Naive thymus-derived CD4-positive, alpha-beta T cell (primary cell): ENCODE measurements around the gene COBLL1. TPM values are rescaled to one million over a fixed set of nuclear protein-coding genes. Genes with fewer than 3 reads are reported as not detected.

Experiments used
- ATAC-seq: fragments of 150-1000 bp; cut with Tn5 transposase; 2 replicates; pipeline ENCODE4 v1.10.0; 2021; ENCODE audit warnings: mild to moderate bottlenecking, moderate library complexity
- CTCF ChIA-PET: fragments of 350-600 bp; sonication (Branson Sonifier 250); formaldehyde crosslinking; loops from one replicate; lab custom pipeline; 2021; ENCODE audit warnings: antibody characterized with exemption; lab: Charles Lee
- POLR2A ChIA-PET: fragments of 350-600 bp; sonication (Branson Sonifier 250); formaldehyde crosslinking; loops from one replicate; lab custom pipeline; 2021; ENCODE audit warnings: antibody characterized with exemption, inconsistent platforms; lab: Charles Lee
- DNase-seq, 9 donors: peaks; one replicate each; pipeline versions ENCODE4 v3.0.0 to v3.0.0-alpha.2; 2020 to 2022; ENCODE audit warnings: mixed read lengths in 1 of 9
- H3K27ac ChIP-seq: one replicate; pipeline ENCODE4 v1.7.0; 2013; ENCODE audit warnings: mild to moderate bottlenecking, low read depth, low read length, moderate library complexity
- H3K27me3 ChIP-seq, 2 donors: one replicate each; pipeline ENCODE4 v1.7.0; 2013; ENCODE audit warnings: low read length in 2 of 2, mild to moderate bottlenecking in 2 of 2, moderate library complexity in 2 of 2; ENCODE audit not compliant: control insufficient read depth in 2 of 2, insufficient read depth in 2 of 2
- H3K36me3 ChIP-seq, 3 experiments: 1 replicate in 2 of 3; 2 replicates in 1 of 3; pipeline ENCODE4 v1.7.0; 2013; ENCODE audit warnings: low read length in 3 of 3, mild to moderate bottlenecking in 3 of 3, moderate library complexity in 1 of 3; ENCODE audit not compliant: insufficient read depth in 3 of 3, control insufficient read depth in 2 of 3
- H3K4me1 ChIP-seq, 2 donors: one replicate each; pipeline ENCODE4 v1.7.0; 2013; ENCODE audit warnings: low read length in 2 of 2, mild to moderate bottlenecking in 2 of 2, moderate library complexity in 1 of 2; ENCODE audit not compliant: control insufficient read depth in 2 of 2, insufficient read depth in 2 of 2
- H3K4me3 ChIP-seq: 2 replicates; pipeline ENCODE4 v1.7.0; 2013; ENCODE audit warnings: mild to moderate bottlenecking, low read length
- H3K9me3 ChIP-seq, 3 experiments: 1 replicate in 2 of 3; 2 replicates in 1 of 3; pipeline ENCODE4 v1.7.0; 2013; ENCODE audit warnings: low read length in 3 of 3; ENCODE audit not compliant: control insufficient read depth in 2 of 3
- H3K27ac Mint-ChIP-seq, 9 donors: one replicate each; pipeline ENCODE4 v1.8.0; 2020 to 2022; ENCODE audit warnings: mixed read lengths in 9 of 9, mild to moderate bottlenecking in 8 of 9, moderate library complexity in 5 of 9, inconsistent platforms in 2 of 9
- H3K27me3 Mint-ChIP-seq, 5 donors: one replicate each; pipeline ENCODE4 v1.8.0; 2021 to 2022; ENCODE audit warnings: mixed read lengths in 5 of 5, mild to moderate bottlenecking in 1 of 5
- H3K36me3 Mint-ChIP-seq, 5 donors: one replicate each; pipeline ENCODE4 v1.8.0; 2020 to 2022; ENCODE audit warnings: mixed read lengths in 5 of 5, mild to moderate bottlenecking in 3 of 5, inconsistent platforms in 1 of 5
- H3K4me1 Mint-ChIP-seq, 7 donors: one replicate each; pipeline ENCODE4 v1.8.0; 2020 to 2022; ENCODE audit warnings: mixed read lengths in 7 of 7, mild to moderate bottlenecking in 3 of 7, inconsistent platforms in 1 of 7
- H3K4me3 Mint-ChIP-seq, 10 donors: one replicate each; pipeline ENCODE4 v1.8.0; 2020 to 2022; ENCODE audit warnings: mild to moderate bottlenecking in 10 of 10, mixed read lengths in 10 of 10, moderate library complexity in 6 of 10, inconsistent platforms in 2 of 10
- H3K9me3 Mint-ChIP-seq, 11 donors: one replicate each; pipeline ENCODE4 v1.8.0; 2020 to 2022; ENCODE audit warnings: mixed read lengths in 11 of 11, mild to moderate bottlenecking in 4 of 11, inconsistent platforms in 1 of 11, moderate library complexity in 1 of 11
- intact Hi-C, 2 donors: fragments of 100-400 bp; cut with micrococcal nuclease; formaldehyde crosslinking; loops; one replicate each; pipeline ENCODE4 v1.15.1; 2023
- polyA plus RNA-seq, 2 donors: library from polyadenylated mRNA; unstranded; fragments of 300-500 nt; fragmentation: Illumina TruSeq; gene quantifications; one replicate each; pipeline ENCODE4 v1.2.3, GENCODE V29; 2021
- total RNA-seq, 6 experiments: library from RNA in 5 of 6; stranded (reverse) in 5 of 6; gene quantifications; 1 replicate in 5 of 6; 2 replicates in 1 of 6; pipeline ENCODE4 v1.2.3 and lab custom pipeline; 2021 to 2026

Gene COBLL1
- total and polyA plus RNA-seq, 7 experiments from 2014 or later = 0.22 to 8.0 (median 0.57) TPM; not detected in 2

DNA sequence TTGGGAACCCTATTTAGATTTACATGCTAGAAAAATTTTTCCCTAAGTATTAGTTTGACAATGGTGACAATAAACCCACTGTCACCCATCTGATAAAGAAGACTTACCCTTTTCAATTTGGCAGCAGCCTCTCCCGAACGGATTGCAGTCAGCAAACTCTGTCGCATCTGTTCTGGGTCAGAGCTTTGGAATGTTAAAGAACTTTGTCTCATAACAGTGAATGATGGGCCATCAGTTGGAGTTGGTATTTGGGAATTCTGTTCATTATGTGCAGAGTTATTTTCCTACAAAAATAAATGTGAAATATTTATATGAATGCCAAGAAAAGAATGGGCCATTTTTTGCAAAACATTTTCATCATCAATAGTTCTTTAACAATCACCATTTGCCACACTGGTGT is 149.5 kb downstream of the COBLL1 start:
- intact Hi-C loops = no loop called here
- Histone ChIP-seq H3K27me3 (no peaks in the 10 kb centered on the region), H3K4me1 (no peaks in the 10 kb centered on the region), H3K4me3 (no peak overlapping the region), H3K9me3 (no peaks in the 10 kb centered on the region), H3K27ac (no peak overlapping the region), H3K36me3 (no peaks in the 10 kb centered on the region)
- peaks cover 0 to 4% (median 0%) of the 10 kb centered on the region in 11 donors for H3K9me3 Mint-ChIP-seq
- ATAC-seq (no peak), DNase-seq (no peak)
- no peak overlapping the region for H3K27ac Mint-ChIP-seq
- no peaks in the 10 kb centered on the region for H3K4me1 Mint-ChIP-seq
- CTCF ChIA-PET = no interaction called here
- POLR2A ChIA-PET = no interaction called here
- no peaks in the 10 kb centered on the region for H3K27me3 Mint-ChIP-seq
- no peak overlapping the region for H3K4me3 Mint-ChIP-seq
- no peaks in the 10 kb centered on the region for H3K36me3 Mint-ChIP-seq

DNA sequence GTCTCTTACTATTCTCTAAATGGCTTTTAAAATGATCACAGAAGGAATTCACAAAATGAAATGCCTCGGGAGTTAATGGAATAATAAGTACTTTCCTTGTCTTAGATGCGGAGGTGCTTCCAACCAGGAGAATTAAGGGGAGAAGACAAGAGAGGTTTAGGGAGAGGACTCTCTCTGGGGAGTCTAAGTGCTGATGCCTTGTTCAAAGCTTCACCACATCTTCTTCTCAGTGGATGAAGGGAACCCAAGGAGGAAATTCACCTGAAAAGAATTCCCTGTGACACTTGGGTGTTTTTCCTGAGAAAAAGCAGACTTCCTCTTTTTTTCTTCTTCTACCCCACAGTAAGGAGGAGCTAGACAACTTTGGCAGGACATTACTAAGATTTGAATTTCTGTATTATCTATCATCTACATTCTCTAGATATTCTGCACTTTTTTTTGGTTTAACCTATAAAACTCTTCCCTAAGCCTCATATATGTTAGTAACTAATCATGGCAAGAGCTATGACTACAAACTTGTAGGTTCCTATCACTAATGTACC is 150.2 kb downstream of the COBLL1 start:
- Histone ChIP-seq H3K27ac (no peak overlapping the region), H3K4me1 (no peaks in the 10 kb centered on the region), H3K4me3 (no peak overlapping the region), H3K27me3 (no peaks in the 10 kb centered on the region), H3K36me3 (no peaks in the 10 kb centered on the region), H3K9me3 (no peaks in the 10 kb centered on the region)
- ChIA-PET CTCF (no interaction called here), POLR2A (no interaction called here)
- intact Hi-C loops = no loop called here
- H3K27ac Mint-ChIP-seq = no peak overlapping the region
- DNase-seq (no peak), ATAC-seq (no peak)
- no peak overlapping the region for H3K4me3 Mint-ChIP-seq
- H3K4me1 Mint-ChIP-seq = no peaks in the 10 kb centered on the region
- no peaks in the 10 kb centered on the region for H3K27me3 Mint-ChIP-seq
- no peaks in the 10 kb centered on the region for H3K36me3 Mint-ChIP-seq
- peaks cover 0 to 4% (median 0%) of the 10 kb centered on the region in 11 donors for H3K9me3 Mint-ChIP-seq

DNA sequence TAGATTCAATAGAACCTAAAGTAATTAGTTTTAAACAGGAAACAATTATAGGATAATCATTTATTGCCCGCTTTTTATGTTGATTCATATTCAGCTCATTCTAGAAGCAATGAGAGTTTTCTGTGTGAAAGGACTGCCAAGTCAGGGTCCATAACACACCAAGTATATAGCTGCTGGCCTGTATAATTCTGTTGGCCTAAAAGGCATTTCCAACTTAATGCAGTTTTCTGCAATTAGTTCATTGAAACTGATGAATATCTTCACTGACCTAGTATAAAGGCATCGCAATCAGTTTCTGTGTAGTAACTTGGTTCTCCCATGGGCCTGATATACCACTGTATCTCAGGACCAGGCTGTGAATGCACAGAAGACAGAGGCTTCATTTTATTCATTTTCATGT is 151.3 kb downstream of the COBLL1 start:
- Mint-ChIP-seq H3K27ac (no peak overlapping the region), H3K36me3 (no peaks in the 10 kb centered on the region), H3K9me3 (peaks cover 0 to 4% (median 0%) of the 10 kb centered on the region in 11 donors), H3K4me3 (no peak overlapping the region), H3K27me3 (no peaks in the 10 kb centered on the region), H3K4me1 (no peaks in the 10 kb centered on the region)
- Histone ChIP-seq H3K4me1 (no peaks in the 10 kb centered on the region), H3K27ac (no peak overlapping the region), H3K36me3 (no peaks in the 10 kb centered on the region), H3K9me3 (no peaks in the 10 kb centered on the region), H3K4me3 (no peak overlapping the region), H3K27me3 (no peaks in the 10 kb centered on the region)
- ChIA-PET CTCF (no interaction called here), POLR2A (no interaction called here)
- intact Hi-C loops = no loop called here
- DNase-seq = no peak
- ATAC-seq = no peak

DNA sequence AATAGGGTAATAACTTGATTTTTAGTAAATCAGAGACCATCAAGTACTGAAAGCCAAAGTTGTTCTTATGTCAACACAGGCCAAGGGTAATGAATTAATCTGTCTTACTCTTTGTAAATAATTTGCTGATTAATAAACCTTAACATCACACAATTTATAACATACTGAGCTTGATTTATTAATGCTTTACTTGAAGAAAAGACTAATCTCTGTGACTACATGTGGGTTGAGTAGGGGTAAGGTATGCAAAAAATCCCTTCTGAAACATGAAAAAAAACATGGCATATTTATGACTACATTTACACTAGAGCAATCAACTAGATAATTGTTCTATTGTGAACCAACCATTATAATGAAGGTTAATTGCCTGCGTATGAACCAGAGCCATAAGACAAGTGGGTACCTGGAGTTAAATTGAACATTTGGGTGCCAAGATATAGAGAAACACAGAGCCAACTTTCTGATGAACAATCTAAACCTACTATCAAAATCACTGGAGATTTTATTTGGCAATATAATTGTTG is 152.7 kb downstream of the COBLL1 start:
- DNase-seq (no peak), ATAC-seq (no peak)
- H3K9me3 Mint-ChIP-seq = peaks cover 0 to 4% (median 0%) of the 10 kb centered on the region in 11 donors
- H3K9me3 ChIP-seq = no peaks in the 10 kb centered on the region
- ChIA-PET CTCF (no interaction called here), POLR2A (no interaction called here)
- H3K4me1 Mint-ChIP-seq = no peaks in the 10 kb centered on the region
- H3K4me1 ChIP-seq = no peaks in the 10 kb centered on the region
- no peak overlapping the region for H3K4me3 ChIP-seq
- no peaks in the 10 kb centered on the region for H3K36me3 Mint-ChIP-seq
- no peak overlapping the region for H3K4me3 Mint-ChIP-seq
- H3K27ac Mint-ChIP-seq = no peak overlapping the region
- H3K27me3 ChIP-seq = no peaks in the 10 kb centered on the region
- H3K27me3 Mint-ChIP-seq = no peaks in the 10 kb centered on the region
- H3K27ac ChIP-seq = no peak overlapping the region
- no peaks in the 10 kb centered on the region for H3K36me3 ChIP-seq
- intact Hi-C loops = no loop called here

DNA sequence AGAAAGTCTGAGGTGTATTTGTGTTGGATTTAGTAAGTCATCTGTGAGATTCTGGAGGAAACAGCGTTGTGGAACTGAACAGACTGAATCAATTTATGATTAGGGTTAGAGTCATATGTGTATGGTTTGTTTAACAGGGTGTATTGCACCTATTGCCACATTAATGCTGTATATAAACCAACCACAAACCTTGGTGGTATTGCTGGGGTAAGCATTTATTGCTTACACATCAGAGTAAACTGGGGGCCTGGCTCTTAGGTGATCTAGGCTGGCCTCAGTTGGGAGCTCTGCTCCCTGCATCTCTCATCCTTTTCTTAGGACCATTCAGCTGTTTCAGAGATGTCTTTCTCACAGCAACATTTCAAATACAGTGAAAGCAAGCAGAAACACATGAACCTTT is 160.6 kb downstream of the COBLL1 start:
- Mint-ChIP-seq H3K4me1 (no peaks in the 10 kb centered on the region), H3K9me3 (peaks cover 0 to 13% (median 3%) of the 10 kb centered on the region in 11 donors), H3K27me3 (no peaks in the 10 kb centered on the region), H3K27ac (no peak overlapping the region), H3K36me3 (no peaks in the 10 kb centered on the region), H3K4me3 (no peak overlapping the region)
- no peaks in the 10 kb centered on the region for H3K4me1 ChIP-seq
- DNase-seq (no peak), ATAC-seq (no peak)
- no peaks in the 10 kb centered on the region for H3K36me3 ChIP-seq
- H3K27ac ChIP-seq = no peak overlapping the region
- ChIA-PET CTCF (no interaction called here), POLR2A (no interaction called here)
- no peaks in the 10 kb centered on the region for H3K27me3 ChIP-seq
- no peak overlapping the region for H3K4me3 ChIP-seq
- intact Hi-C loops = no loop called here
- H3K9me3 ChIP-seq = no peaks in the 10 kb centered on the region

DNA sequence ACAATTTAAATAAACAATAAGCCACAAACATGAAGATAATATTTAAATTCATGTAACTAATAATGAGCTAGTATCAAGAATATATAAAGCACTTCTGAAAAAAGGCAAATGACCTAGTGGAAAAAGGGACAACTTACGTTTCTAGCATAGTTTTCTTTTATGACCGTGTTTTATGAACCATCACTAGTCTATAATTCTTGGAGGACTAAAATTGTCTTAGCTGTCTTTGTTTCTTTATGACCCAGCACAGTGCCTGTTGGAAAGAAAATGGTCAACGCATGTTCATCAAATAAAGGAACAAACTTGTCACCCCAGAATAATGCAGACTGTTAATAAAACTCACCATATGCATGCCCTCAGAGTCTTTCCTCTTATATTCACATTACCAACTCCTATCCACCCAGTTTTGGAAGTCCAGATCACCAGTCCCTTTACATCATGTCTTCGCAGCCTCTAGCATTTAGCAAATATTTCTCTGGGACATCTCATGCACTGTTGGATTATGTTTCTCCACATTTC is 162.9 kb downstream of the COBLL1 start:
- H3K27ac Mint-ChIP-seq = no peak overlapping the region
- POLR2A ChIA-PET = no interaction called here
- intact Hi-C loops = no loop called here
- Histone ChIP-seq H3K27me3 (no peaks in the 10 kb centered on the region), H3K4me1 (no peaks in the 10 kb centered on the region), H3K4me3 (no peak overlapping the region), H3K36me3 (no peaks in the 10 kb centered on the region), H3K27ac (no peak overlapping the region), H3K9me3 (no peaks in the 10 kb centered on the region)
- H3K4me3 Mint-ChIP-seq = no peak overlapping the region
- ATAC-seq (no peak), DNase-seq (no peak)
- no peaks in the 10 kb centered on the region for H3K36me3 Mint-ChIP-seq
- H3K9me3 Mint-ChIP-seq = peaks cover 0 to 13% (median 0%) of the 10 kb centered on the region in 11 donors
- H3K27me3 Mint-ChIP-seq = no peaks in the 10 kb centered on the region
- CTCF ChIA-PET = no interaction called here
- no peaks in the 10 kb centered on the region for H3K4me1 Mint-ChIP-seq

DNA sequence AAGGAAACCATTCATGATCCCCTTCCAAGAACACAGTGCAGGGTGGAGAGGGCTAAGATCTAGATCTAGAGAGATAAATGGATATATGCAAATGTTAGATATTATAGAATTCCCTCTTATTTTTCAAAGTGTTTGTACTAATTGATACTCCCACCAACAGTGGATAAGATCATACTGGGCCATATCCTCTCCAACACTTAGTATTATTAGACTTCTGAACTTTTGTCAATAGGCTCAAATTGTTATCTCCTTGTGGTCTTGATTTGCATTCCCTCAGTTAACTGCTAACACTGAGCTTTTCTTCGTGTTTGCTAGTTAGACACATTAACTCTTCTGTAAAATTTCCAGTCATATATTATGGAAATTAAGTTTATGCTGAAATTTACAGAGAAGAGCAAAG is 163.9 kb downstream of the COBLL1 start:
- Histone ChIP-seq H3K9me3 (no peaks in the 10 kb centered on the region), H3K4me1 (no peaks in the 10 kb centered on the region), H3K27ac (no peak overlapping the region), H3K4me3 (no peak overlapping the region), H3K36me3 (no peaks in the 10 kb centered on the region), H3K27me3 (no peaks in the 10 kb centered on the region)
- Mint-ChIP-seq H3K27ac (no peak overlapping the region), H3K9me3 (peaks cover 0 to 13% (median 0%) of the 10 kb centered on the region in 11 donors), H3K27me3 (no peaks in the 10 kb centered on the region), H3K4me3 (no peak overlapping the region), H3K36me3 (no peaks in the 10 kb centered on the region), H3K4me1 (no peaks in the 10 kb centered on the region)
- intact Hi-C loops = no loop called here
- ChIA-PET CTCF (no interaction called here), POLR2A (no interaction called here)
- ATAC-seq (no peak), DNase-seq (no peak)
